Stomach smooth muscle (tissue), 2 donors: Measurements from ENCODE around the gene JARID2.

Experiments used
- H3K27ac ChIP-seq: one replicate; pipeline ENCODE4 v1.7.0; 2013; ENCODE audit warnings: mild to moderate bottlenecking, low read length, inconsistent platforms
- H3K27me3 ChIP-seq, 2 donors: one replicate each; pipeline ENCODE4 v1.7.0; 2013; ENCODE audit warnings: low read length in 2 of 2; ENCODE audit not compliant: insufficient read depth in 2 of 2, control insufficient read depth in 1 of 2
- H3K36me3 ChIP-seq, 2 donors: one replicate each; pipeline ENCODE4 v1.7.0; 2013; ENCODE audit warnings: low read length in 2 of 2; ENCODE audit not compliant: control insufficient read depth in 2 of 2, insufficient read depth in 2 of 2
- H3K4me1 ChIP-seq: one replicate; pipeline ENCODE4 v1.7.0; 2013; ENCODE audit warnings: low read length; ENCODE audit not compliant: control insufficient read depth, insufficient read depth
- H3K4me3 ChIP-seq, 2 donors: one replicate each; pipeline ENCODE4 v1.7.0; 2013; ENCODE audit warnings: low read length in 2 of 2
- H3K9ac ChIP-seq, 2 donors: one replicate each; pipeline ENCODE4 v1.7.0; 2013; ENCODE audit warnings: low read length in 2 of 2, mild to moderate bottlenecking in 1 of 2
- H3K9me3 ChIP-seq, 2 donors: one replicate each; pipeline ENCODE4 v1.7.0; 2013; ENCODE audit warnings: low read length in 2 of 2; ENCODE audit not compliant: control insufficient read depth in 2 of 2
- donor health status: healthy.
- donor health status: Pancreatic carcinoma.

The JARID2 gene

GRCh38 chr6:15389765-15390723, 144.2 kb downstream of the JARID2 start:
- H3K9ac ChIP-seq = no peak overlapping the region
- H3K4me1 ChIP-seq = peaks cover 32% of the 10 kb centered on the region
- no peaks in the 10 kb centered on the region for H3K9me3 ChIP-seq
- peak overlapping the region; percentile 1 to 50 for H3K4me3 ChIP-seq
- H3K36me3 ChIP-seq = no peaks in the 10 kb centered on the region
- no peaks in the 10 kb centered on the region for H3K27me3 ChIP-seq
- H3K27ac ChIP-seq = no peak overlapping the region

DNA sequence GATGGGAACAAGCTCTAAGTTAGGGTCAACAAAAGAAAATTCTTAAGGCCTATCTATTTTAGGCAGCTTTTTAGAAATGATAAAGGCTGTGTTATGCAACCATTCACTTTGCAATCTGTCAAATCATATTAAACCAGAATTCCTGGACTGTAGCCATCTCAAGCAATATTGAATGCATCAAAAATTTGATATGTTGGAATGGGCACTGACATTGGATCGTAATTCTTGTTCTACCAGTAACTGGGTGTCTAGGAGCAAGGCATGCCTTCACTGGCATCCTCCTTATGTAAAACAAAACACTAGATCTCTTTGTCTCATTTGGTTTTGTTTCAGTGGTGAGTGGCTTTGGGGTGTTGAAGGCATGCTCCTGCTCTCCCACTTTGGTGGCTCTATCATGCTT, 145.6 kb downstream of the JARID2 start:
- Histone ChIP-seq H3K27ac (no peak overlapping the region), H3K4me1 (peaks cover 32% of the 10 kb centered on the region), H3K9ac (no peak overlapping the region), H3K9me3 (no peaks in the 10 kb centered on the region), H3K36me3 (no peaks in the 10 kb centered on the region), H3K4me3 (no peak overlapping the region), H3K27me3 (no peaks in the 10 kb centered on the region)

GRCh38 chr6:15392182-15392581, 146.3 kb downstream of the JARID2 start:
- peaks cover 31% of the 10 kb centered on the region for H3K4me1 ChIP-seq
- H3K27ac ChIP-seq = no peak overlapping the region
- H3K27me3 ChIP-seq = no peaks in the 10 kb centered on the region
- no peaks in the 10 kb centered on the region for H3K36me3 ChIP-seq
- H3K9me3 ChIP-seq = no peaks in the 10 kb centered on the region
- H3K4me3 ChIP-seq = no peak overlapping the region
- H3K9ac ChIP-seq = no peak overlapping the region

DNA sequence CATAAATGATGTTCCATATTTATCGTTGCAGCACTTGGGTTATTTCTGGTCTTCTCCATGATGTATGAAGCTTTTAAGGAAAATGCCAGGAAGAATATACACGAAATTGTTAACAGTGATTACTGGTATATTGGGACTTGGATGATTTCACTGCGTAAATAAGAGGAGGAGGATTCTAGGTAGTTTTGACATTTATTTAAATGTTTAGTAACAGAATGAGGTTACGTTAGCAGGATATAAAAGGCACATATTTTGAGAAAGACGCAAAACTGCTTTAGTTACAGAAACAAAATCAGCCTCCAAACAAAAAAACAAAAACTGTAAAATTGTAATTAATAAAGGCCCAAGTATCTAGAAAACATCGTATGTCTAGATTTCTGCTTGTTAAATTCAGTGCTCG, 147.7 kb downstream of the JARID2 start:
- Histone ChIP-seq H3K36me3 (no peaks in the 10 kb centered on the region), H3K9ac (no peak overlapping the region), H3K9me3 (no peaks in the 10 kb centered on the region), H3K27me3 (no peaks in the 10 kb centered on the region), H3K4me3 (no peak overlapping the region), H3K27ac (no peak overlapping the region), H3K4me1 (peaks cover 28% of the 10 kb centered on the region)

- H3K9me3 ChIP-seq = no peaks in the 10 kb centered on the region
Observed at GRCh38 chr6:15395087-15395486, 149.2 kb downstream of the JARID2 start.

DNA sequence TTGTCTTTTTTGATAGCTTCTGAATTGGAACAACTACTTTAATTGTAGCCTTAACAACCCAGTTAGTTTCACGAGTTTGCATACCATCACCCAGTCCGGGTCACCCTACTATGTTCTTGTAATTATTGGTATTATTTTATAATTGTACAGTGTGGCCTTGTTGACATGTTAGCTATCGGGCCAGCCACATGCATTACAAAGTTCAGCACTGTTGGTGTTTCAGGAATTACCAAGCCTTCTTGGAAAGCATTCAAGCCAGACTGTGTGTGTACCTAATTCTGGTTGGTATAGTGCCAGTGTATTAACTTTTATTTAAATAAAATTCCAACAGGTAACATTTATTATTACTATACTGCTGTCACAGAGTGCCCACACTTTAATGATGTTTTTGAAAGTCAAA, 150.9 kb downstream of the JARID2 start:
- H3K9ac ChIP-seq = no peak overlapping the region
- no peak overlapping the region for H3K4me3 ChIP-seq
- H3K4me1 ChIP-seq = peaks cover 17% of the 10 kb centered on the region
- H3K27me3 ChIP-seq = no peaks in the 10 kb centered on the region
- H3K27ac ChIP-seq = no peak overlapping the region
- no peaks in the 10 kb centered on the region for H3K36me3 ChIP-seq
- H3K9me3 ChIP-seq = no peaks in the 10 kb centered on the region

More at GRCh38 chr6:15395087-15395486, 149.2 kb downstream of the JARID2 start:
- Histone ChIP-seq H3K4me3 (no peak overlapping the region), H3K4me1 (peaks cover 19% of the 10 kb centered on the region), H3K27me3 (no peaks in the 10 kb centered on the region), H3K9ac (no peak overlapping the region), H3K27ac (no peak overlapping the region), H3K36me3 (no peaks in the 10 kb centered on the region)

DNA sequence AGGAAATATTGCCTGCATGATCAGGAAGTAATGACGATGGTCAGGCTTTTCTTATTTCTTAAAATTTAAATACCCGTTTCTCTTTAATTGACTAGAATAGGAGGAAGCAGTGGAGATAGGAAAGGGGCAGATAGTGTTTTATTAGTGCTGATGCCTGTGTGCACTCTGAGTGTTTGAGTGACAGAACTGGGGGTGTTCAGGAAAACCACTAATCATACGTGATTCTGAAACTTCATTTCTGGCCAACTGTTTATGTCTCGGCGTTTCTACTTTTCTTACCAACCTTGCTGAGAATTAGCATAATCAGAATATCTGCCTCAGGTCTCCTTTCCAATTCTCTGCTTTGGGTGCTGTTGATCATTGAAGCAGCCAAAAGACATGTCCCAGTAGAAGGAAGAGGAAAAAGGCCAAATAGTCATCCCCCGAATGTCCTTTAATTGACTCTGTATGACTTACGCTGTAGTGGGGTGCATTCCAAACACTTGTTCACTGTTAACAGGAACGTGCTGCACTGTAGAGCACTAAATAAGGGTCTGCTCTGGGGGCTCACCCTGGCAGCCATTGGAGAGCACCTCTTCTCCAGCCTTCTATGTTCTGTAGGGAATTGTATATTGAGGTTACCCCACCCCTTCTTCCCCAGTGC, 152.9 kb downstream of the JARID2 start:
- H3K36me3 ChIP-seq = no peaks in the 10 kb centered on the region
- H3K4me3 ChIP-seq = no peak overlapping the region
- H3K9me3 ChIP-seq = no peaks in the 10 kb centered on the region
- H3K9ac ChIP-seq = no peak overlapping the region
- no peak overlapping the region for H3K27ac ChIP-seq
- no peaks in the 10 kb centered on the region for H3K27me3 ChIP-seq
- peaks cover 21% of the 10 kb centered on the region for H3K4me1 ChIP-seq

DNA sequence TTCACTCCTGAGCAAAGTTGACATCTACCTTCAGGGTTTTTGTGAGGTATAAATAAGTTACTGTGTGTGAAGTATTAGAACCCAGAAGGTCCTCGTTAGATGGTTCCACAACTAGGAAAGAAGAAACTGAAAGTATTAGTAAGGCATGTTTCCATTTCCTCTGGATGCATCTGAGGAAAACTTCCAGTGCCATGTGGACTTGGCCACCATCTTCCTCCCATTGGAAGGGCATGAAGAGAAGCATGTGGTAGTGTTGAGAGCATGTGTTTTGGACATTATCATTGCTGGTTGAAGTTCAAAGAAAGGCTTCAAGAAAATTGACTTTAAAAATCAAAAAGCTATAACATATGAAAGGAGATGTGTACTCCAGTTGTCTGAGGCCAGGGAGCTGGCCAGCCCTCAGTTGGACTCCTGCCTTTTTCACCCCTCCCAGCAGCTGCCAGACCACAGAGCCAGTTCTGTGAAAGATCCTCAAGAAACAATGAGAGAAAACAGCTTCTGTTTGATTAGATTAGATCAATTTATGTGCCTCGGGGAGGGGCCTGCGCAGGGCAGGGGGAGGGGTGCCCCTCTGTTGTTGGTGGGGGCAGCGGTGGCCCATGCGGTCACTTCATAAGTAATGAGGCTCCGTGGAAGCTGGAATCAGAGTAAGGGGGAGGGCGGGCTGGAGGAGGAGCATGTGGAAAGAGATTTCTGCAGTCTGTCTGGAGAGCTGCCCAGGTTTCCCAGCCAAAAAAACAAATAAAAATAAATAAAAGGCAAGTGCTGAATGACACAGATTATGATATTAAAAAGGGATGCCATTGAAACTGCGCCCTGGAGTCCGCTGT, 154.0 kb downstream of the JARID2 start:
- Histone ChIP-seq H3K9me3 (no peaks in the 10 kb centered on the region), H3K27ac (no peak overlapping the region), H3K9ac (no peak overlapping the region), H3K4me3 (peak overlapping the region; percentile 59 to 68), H3K4me1 (peaks cover 26% of the 10 kb centered on the region), H3K27me3 (no peaks in the 10 kb centered on the region), H3K36me3 (no peaks in the 10 kb centered on the region)

DNA sequence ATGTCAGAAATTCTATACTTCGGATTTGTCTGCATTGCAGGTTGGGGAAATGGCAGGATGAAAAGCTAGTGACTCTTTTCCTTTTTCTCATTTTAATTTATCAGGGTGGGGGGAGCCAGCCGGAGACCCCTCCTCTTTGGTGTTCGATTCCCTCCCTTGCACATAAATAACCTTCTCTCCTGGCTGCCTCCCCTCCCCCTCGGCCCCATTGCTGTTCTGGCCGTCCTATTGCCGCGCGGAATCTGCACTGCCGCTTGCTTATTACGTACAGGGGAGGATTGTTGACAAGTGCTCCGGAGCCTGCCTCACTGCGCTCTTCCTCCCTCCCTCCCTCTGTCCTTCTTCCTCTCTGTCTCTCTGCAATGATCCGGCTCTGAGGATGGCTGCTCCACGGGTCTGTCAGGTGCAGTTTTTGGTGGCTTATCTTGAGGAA, 154.7 kb downstream of the JARID2 start:
- H3K9ac ChIP-seq = peak overlapping the region in 1 of 2 donors; percentile 29
- H3K27ac ChIP-seq = no peak overlapping the region
- peak overlapping the region; percentile 59 to 68 for H3K4me3 ChIP-seq
- H3K27me3 ChIP-seq = no peaks in the 10 kb centered on the region
- no peaks in the 10 kb centered on the region for H3K36me3 ChIP-seq
- H3K4me1 ChIP-seq = peaks cover 26% of the 10 kb centered on the region
- H3K9me3 ChIP-seq = no peaks in the 10 kb centered on the region

DNA sequence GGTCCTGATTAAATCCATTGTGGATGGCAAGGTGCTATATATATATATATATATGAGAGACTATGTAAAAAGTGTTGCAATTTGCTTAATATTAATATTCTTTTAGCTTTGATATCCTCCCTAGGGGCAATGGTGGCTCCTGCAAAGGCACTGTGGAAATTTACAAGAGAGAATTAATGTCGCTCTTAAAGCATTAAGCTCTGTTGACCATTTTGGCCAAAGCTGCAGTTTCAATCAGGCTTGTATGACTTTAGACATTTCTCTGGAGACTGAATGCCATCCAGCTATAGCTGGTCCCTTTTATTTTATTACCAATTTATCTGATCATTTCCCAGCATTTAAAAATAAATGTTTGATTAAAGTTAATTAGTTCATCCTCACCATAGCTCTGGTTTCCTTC, 155.3 kb downstream of the JARID2 start:
- Histone ChIP-seq H3K27ac (no peak overlapping the region), H3K36me3 (no peaks in the 10 kb centered on the region), H3K4me1 (peaks cover 26% of the 10 kb centered on the region), H3K9me3 (no peaks in the 10 kb centered on the region), H3K4me3 (peak overlapping the region in 1 of 2 donors; percentile 68), H3K27me3 (no peaks in the 10 kb centered on the region), H3K9ac (no peak overlapping the region)
